Measurements from ENCODE around the gene NLK.

NLK gene

GRCh38 chr17:28069061-28069460, 26.6 kb downstream of the NLK start:
- no peak for ATAC-seq (ENCODE audit: insufficient read depth, low read depth)
- Histone ChIP-seq H4K20me1 (ENCODE audit: insufficient read depth, low read length) (peaks cover 19% of the 10 kb centered on the region; the same call in 1 of the 2 replicates), H3K79me2 (ENCODE audit: insufficient read depth, low read length) (peaks cover 18% of the 10 kb centered on the region)

GRCh38 chr17:28071179-28071578, 28.7 kb downstream of the NLK start:
- no peak for TF ChIP-seq EZH2 (IDR thresholded peaks at IDR 0.05; ENCODE audit: borderline replicate concordance, low read depth, low read length, severe bottlenecking)
- TF ChIP-seq, protein P1, sequence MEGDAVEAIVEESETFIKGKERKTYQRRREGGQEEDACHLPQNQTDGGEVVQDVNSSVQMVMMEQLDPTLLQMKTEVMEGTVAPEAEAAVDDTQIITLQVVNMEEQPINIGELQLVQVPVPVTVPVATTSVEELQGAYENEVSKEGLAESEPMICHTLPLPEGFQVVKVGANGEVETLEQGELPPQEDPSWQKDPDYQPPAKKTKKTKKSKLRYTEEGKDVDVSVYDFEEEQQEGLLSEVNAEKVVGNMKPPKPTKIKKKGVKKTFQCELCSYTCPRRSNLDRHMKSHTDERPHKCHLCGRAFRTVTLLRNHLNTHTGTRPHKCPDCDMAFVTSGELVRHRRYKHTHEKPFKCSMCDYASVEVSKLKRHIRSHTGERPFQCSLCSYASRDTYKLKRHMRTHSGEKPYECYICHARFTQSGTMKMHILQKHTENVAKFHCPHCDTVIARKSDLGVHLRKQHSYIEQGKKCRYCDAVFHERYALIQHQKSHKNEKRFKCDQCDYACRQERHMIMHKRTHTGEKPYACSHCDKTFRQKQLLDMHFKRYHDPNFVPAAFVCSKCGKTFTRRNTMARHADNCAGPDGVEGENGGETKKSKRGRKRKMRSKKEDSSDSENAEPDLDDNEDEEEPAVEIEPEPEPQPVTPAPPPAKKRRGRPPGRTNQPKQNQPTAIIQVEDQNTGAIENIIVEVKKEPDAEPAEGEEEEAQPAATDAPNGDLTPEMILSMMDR (IDR thresholded peaks at IDR 0.05; ENCODE audit: borderline replicate concordance, extremely low read depth, low read length, poor library complexity, severe bottlenecking): no peak
- no peak overlapping the region for H3K9ac ChIP-seq (ENCODE audit: low read depth, low read length)
- H3K27ac ChIP-seq (ENCODE audit: low read length): no peak overlapping the region
- no peaks in the 10 kb centered on the region; the same call in 1 of the 2 replicates for H3K4me1 ChIP-seq (ENCODE audit: insufficient read depth, low read length)
- ATAC-seq (ENCODE audit: insufficient read depth, low read depth) (no peak), DNase-seq (no peak)
- H2AFZ ChIP-seq (ENCODE audit: low read depth, low read length): no peak overlapping the region
- peaks cover 4% of the 10 kb centered on the region; the same call in 1 of the 2 replicates for H4K20me1 ChIP-seq (ENCODE audit: insufficient read depth, low read length)
- H3K27me3 ChIP-seq (ENCODE audit: insufficient read depth, low read length, poor library complexity): no peaks in the 10 kb centered on the region
- no peak overlapping the region for H3K4me2 ChIP-seq (ENCODE audit: insufficient read depth, low read length)
- peaks cover 7% of the 10 kb centered on the region for H3K9me3 ChIP-seq (ENCODE audit: insufficient read depth, low read length, severe bottlenecking)
- H3K36me3 ChIP-seq (ENCODE audit: insufficient read depth, low read length): no peaks in the 10 kb centered on the region; the same call in 1 of the 2 replicates
- H3K4me3 ChIP-seq (ENCODE audit: low read depth in 1 of 2, low read length in 2 of 2): no peak overlapping the region
- peaks cover 7% of the 10 kb centered on the region for H3K79me2 ChIP-seq (ENCODE audit: insufficient read depth, low read length)

More at GRCh38 chr17:28069061-28069460, 26.6 kb downstream of the NLK start:
- Histone ChIP-seq H3K36me3 (ENCODE audit: insufficient read depth, low read length) (no peaks in the 10 kb centered on the region; the same call in 1 of the 2 replicates), H3K4me3 (ENCODE audit: low read depth in 1 of 2, low read length in 2 of 2) (no peak overlapping the region), H2AFZ (ENCODE audit: low read depth, low read length) (no peak overlapping the region), H3K27ac (ENCODE audit: low read length) (no peak overlapping the region), H3K9ac (ENCODE audit: low read depth, low read length) (no peak overlapping the region), H3K27me3 (ENCODE audit: insufficient read depth, low read length, poor library complexity) (no peaks in the 10 kb centered on the region), H3K4me2 (ENCODE audit: insufficient read depth, low read length) (no peak overlapping the region), H3K9me3 (ENCODE audit: insufficient read depth, low read length, severe bottlenecking) (peaks cover 7% of the 10 kb centered on the region), H3K4me1 (ENCODE audit: insufficient read depth, low read length) (no peaks in the 10 kb centered on the region; the same call in 1 of the 2 replicates)
- no peak for DNase-seq
- TF ChIP-seq, protein P1 (IDR thresholded peaks at IDR 0.05; ENCODE audit: borderline replicate concordance, extremely low read depth, low read length, poor library complexity, severe bottlenecking): no peak
- TF ChIP-seq EZH2 (IDR thresholded peaks at IDR 0.05; ENCODE audit: borderline replicate concordance, low read depth, low read length, severe bottlenecking): no peak

DNA sequence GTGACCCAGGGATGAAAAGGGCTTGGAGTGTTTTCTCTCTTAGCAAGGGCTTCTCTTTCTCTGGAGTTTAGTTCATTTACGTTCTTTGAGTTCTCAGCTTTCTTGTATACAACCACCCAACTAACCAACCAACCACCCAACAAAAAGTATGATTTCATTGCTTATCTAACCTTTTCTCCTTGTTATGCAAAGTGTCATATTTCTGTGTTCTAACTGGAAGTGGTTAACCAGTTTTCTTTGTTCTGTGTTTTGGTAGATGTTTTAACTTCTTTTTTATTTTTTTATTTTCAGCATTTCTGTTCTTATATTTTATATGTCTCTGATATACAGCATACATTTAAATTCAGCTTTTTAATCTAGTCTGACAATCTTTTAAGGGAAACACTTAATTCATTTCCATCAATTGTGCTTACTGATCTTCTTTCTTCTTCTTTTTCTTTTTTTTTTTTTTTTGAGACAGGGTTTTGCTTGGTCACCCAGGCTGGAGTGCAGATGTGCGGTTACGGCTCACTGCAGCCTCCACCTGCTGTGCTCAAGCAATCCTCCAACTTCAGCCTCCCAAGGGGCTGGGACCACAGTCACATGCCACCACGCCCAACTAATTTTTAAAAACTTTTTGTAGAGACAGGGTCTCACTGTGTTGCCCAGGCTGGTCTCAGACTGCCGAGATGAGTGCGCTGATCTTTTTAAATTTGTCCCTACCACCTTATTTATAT, 29.6 kb downstream of the NLK start:
- Histone ChIP-seq H3K4me3 (ENCODE audit: low read depth in 1 of 2, low read length in 2 of 2) (no peak overlapping the region), H3K36me3 (ENCODE audit: insufficient read depth, low read length) (no peaks in the 10 kb centered on the region; the same call in 1 of the 2 replicates), H3K4me1 (ENCODE audit: insufficient read depth, low read length) (no peaks in the 10 kb centered on the region; the same call in 1 of the 2 replicates), H3K27me3 (ENCODE audit: insufficient read depth, low read length, poor library complexity) (no peaks in the 10 kb centered on the region), H3K79me2 (ENCODE audit: insufficient read depth, low read length) (peaks cover 8% of the 10 kb centered on the region), H2AFZ (ENCODE audit: low read depth, low read length) (no peak overlapping the region), H4K20me1 (ENCODE audit: insufficient read depth, low read length) (no peaks in the 10 kb centered on the region), H3K9ac (ENCODE audit: low read depth, low read length) (no peak overlapping the region), H3K27ac (ENCODE audit: low read length) (no peak overlapping the region), H3K9me3 (ENCODE audit: insufficient read depth, low read length, severe bottlenecking) (peaks cover 7% of the 10 kb centered on the region), H3K4me2 (ENCODE audit: insufficient read depth, low read length) (no peak overlapping the region)
- no peak for DNase-seq
- TF ChIP-seq EZH2 (IDR thresholded peaks at IDR 0.05; ENCODE audit: borderline replicate concordance, low read depth, low read length, severe bottlenecking): no peak
- TF ChIP-seq, protein P1 (IDR thresholded peaks at IDR 0.05; ENCODE audit: borderline replicate concordance, extremely low read depth, low read length, poor library complexity, severe bottlenecking): no peak
- ATAC-seq (ENCODE audit: insufficient read depth, low read depth): no peak; the same call in 2 of the 3 replicates
